ENCODE results near the gene S100A6.

The S100A6 gene

DNA sequence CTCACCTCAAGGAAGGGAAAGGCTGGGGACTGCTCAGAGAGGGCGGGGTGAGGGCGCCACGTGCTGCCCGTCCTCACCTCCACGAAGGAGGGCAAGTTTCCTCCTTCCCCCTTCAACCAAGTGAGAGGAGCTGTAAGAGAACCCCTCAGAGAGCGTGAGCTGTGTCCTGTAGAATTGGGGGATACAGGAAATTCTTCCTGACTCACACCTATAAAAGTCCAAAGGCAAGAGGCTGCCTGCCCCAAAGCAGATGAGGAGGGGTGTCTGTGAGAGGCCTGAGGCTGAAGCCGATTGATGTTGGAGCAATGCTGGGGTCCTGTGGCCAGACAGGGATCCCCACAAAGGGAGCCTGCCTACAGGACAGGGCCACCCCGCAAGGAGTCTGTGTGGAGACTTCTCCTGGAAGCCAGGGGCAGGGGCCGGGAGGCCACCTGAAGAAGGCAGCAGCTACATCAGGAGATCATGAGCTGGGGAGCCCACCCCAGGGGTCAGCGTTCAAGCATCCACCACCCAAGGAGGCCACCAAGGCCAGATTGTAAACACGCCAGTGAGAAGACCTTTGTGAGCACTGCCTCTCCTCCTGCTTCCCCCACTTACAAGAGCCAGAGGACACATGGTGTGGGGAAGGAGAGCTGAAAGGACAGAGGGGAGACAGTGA is 27.7 kb downstream of the S100A6 start:
- no peak overlapping the region for H3K27ac ChIP-seq
- TF ChIP-seq, protein P1, sequence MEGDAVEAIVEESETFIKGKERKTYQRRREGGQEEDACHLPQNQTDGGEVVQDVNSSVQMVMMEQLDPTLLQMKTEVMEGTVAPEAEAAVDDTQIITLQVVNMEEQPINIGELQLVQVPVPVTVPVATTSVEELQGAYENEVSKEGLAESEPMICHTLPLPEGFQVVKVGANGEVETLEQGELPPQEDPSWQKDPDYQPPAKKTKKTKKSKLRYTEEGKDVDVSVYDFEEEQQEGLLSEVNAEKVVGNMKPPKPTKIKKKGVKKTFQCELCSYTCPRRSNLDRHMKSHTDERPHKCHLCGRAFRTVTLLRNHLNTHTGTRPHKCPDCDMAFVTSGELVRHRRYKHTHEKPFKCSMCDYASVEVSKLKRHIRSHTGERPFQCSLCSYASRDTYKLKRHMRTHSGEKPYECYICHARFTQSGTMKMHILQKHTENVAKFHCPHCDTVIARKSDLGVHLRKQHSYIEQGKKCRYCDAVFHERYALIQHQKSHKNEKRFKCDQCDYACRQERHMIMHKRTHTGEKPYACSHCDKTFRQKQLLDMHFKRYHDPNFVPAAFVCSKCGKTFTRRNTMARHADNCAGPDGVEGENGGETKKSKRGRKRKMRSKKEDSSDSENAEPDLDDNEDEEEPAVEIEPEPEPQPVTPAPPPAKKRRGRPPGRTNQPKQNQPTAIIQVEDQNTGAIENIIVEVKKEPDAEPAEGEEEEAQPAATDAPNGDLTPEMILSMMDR (conservative IDR thresholded peaks at IDR 0.05) = no peak

DNA sequence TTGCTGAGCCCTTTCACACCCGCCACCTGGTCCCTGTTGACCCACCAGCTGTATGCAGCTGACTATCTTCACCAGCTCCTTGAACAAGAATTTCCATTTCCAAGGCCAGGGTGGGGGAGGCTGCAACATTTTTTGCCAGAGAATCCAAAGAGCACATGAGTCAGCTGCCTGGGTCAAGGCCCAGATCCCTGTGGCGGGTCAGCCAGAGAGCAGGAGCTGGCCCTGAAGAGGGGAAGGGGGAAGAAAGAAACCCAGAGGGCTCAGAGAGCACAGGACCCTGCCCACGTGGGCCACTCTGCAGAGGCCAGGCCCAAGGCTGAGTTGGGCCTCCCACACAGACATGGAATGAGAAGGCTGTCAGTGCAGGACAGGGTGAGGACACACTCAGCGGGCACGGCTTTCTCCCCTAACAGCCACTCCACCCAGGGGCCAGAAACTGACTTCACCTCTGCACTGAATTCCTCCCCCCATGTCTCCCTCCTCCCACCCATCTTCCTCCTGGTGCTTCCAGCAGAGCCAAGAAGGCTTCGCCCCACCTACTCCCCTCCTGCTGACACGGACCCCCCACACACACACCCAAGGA is 28.9 kb downstream of the S100A6 start:
- TF ChIP-seq, protein P1 (conservative IDR thresholded peaks at IDR 0.05) = no peak
- H3K27ac ChIP-seq = no peak overlapping the region

- no peak overlapping the region for H3K27ac ChIP-seq
- TF ChIP-seq, protein P1 (conservative IDR thresholded peaks at IDR 0.05) = no peak
Observed at GRCh38 chr1:153506386-153506785, 29.4 kb downstream of the S100A6 start.

GRCh38 chr1:153505576-153505975 is 30.2 kb downstream of the S100A6 start:
- TF ChIP-seq, protein P1 (conservative IDR thresholded peaks at IDR 0.05) = no peak
- H3K27ac ChIP-seq = no peak overlapping the region

DNA sequence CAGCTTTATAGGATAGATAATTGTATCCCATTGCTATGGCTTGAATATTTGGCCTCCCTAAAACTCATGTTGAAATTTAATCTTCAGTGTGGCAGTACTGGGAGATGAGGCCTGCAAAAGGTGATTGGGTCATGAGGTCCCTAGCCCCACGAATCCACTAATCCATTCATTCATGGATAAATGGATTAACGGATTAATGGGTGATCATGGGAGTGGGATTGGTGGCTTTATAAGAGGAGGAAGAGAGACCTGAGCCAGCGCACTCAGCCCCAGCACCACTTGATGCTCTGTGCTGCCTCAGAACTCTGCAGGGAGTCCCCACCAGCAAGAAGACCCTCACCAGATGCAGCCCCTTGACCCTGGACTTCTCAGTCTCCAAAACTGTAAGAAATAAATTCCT is 32.0 kb downstream of the S100A6 start:
- H3K27ac ChIP-seq = no peak overlapping the region
- TF ChIP-seq, protein P1 (conservative IDR thresholded peaks at IDR 0.05) = no peak

DNA sequence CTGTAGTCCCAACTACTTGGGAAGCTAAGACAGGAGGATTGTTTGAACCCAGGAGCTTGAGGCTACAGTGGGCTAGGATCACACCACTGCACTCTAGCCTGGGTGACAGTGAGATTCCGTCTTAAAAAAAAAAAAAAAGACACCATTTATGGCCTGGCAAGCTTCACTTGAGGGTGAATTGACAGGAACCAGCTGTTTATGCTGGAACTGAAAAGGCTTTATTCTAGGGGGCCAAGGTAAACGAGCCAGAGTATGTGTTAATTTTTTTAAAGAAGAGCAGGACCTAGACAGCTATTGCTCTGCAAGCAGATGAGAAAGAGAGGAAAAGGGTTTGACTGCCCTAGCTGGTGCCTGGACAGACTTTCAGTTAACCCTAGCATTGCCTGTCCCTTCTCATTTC is 37.0 kb downstream of the S100A6 start:
- no peak overlapping the region for H3K27ac ChIP-seq
- TF ChIP-seq, protein P1 (conservative IDR thresholded peaks at IDR 0.05) = no peak

DNA sequence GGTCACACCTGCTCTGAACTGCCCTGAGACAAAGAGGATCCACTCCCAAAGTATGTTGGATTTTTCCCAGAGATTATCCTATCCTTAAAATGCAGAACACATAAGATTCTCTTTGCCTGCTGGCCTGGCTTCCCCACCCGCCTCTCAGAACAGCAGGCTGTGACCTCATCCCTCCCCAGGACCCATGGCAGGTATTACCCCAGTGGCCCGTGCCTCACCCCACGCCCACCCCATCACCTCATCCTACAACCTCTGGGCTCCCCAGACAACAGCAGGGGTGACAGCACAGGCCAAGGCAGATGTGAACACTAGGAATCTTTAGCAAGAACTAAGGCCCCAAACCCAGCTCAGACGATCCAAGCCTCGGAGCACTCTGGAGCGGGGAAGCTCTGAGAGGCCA is 40.3 kb downstream of the S100A6 start:
- TF ChIP-seq, protein P1 (conservative IDR thresholded peaks at IDR 0.05) = no peak

More for the DNA sequence above, 40.3 kb downstream of the S100A6 start:
- no peak overlapping the region for H3K27ac ChIP-seq
